ENCODE data around the gene BCL3.

BCL3 gene

GRCh38 chr19:44731622-44732021, 16.9 kb upstream of the BCL3 start:
- Histone ChIP-seq H4K20me1 (ENCODE audit: insufficient read depth, low read length) (no peaks in the 10 kb centered on the region), H3F3A (ENCODE audit: insufficient read depth, low read length) (no peaks in the 10 kb centered on the region), H3K4me2 (ENCODE audit: low read length) (no peak overlapping the region), H3K27me3 (ENCODE audit: insufficient read depth, low read length) (peaks cover 5% of the 10 kb centered on the region; the same call in 1 of the 2 replicates), H3K27ac (ENCODE audit: low read depth, low read length, poor library complexity, severe bottlenecking) (no peak overlapping the region), H3K36me3 (ENCODE audit: insufficient read depth, low read length) (no peaks in the 10 kb centered on the region), H2AFZ (ENCODE audit: low read length) (no peak overlapping the region), H3K4me3 (ENCODE audit: low read depth, low read length, poor library complexity, severe bottlenecking) (no peak overlapping the region), H3K9me2 (ENCODE audit: low read depth, low read length) (no peaks in the 10 kb centered on the region), H3K9me3 (ENCODE audit: low read length) (no peaks in the 10 kb centered on the region), H3K9ac (ENCODE audit: low read length) (no peak overlapping the region), H3K79me2 (ENCODE audit: insufficient read depth, low read length) (no peaks in the 10 kb centered on the region), H3K4me1 (ENCODE audit: insufficient read depth, low read length, severe bottlenecking) (peaks cover 5% of the 10 kb centered on the region)
- TF ChIP-seq CTCF (IDR thresholded peaks at IDR 0.05; ENCODE audit: low read length) (no peak), EZH2 (IDR thresholded peaks at IDR 0.05; ENCODE audit: borderline replicate concordance, low read length) (no peak)

DNA sequence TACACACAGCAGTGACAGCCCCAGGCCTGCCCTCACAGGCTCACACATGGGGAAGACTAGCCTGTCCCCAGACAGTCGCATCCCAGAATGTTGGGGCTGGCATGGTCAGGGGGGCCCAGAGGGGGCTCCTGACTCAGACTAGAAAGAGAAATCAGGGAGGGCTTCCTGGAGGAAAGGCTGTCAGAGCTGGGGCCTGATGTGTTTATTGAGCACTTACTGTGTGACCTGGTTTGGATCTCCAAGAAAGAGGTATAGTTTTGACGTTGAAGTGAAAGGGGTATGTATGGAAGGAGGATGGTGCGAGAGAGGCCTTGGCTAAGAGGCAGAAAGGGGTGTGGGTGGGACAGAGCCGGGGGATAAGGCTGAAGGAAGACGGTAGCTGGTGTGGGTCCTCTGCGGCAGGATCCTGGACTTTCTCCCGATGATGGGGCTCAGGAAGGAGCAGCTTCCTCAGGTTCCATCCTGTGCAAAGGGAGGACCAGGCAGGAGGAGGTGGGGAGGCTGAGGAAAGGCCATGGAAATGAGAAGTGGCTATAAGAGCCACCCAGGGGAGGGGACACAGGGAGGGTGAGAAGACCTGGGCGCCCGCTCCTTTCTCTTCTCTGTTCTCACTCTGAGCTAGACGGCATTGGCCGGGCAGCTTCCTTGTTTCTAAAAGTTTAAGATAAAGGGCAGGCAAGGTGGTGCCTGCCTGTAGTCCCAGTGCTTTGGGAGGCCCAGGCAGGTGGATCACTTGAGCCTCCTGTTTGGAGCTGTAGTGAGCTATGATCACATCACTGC, 16.1 kb upstream of the BCL3 start:
- Histone ChIP-seq H3K27ac (ENCODE audit: low read depth, low read length, poor library complexity, severe bottlenecking) (no peak overlapping the region), H3K79me2 (ENCODE audit: insufficient read depth, low read length) (no peaks in the 10 kb centered on the region), H3K4me1 (ENCODE audit: insufficient read depth, low read length, severe bottlenecking) (peaks cover 5% of the 10 kb centered on the region), H3K36me3 (ENCODE audit: insufficient read depth, low read length) (no peaks in the 10 kb centered on the region), H3K9me2 (ENCODE audit: low read depth, low read length) (no peaks in the 10 kb centered on the region), H2AFZ (ENCODE audit: low read length) (no peak overlapping the region), H4K20me1 (ENCODE audit: insufficient read depth, low read length) (no peaks in the 10 kb centered on the region), H3K9ac (ENCODE audit: low read length) (no peak overlapping the region), H3K4me3 (ENCODE audit: low read depth, low read length, poor library complexity, severe bottlenecking) (no peak overlapping the region), H3K9me3 (ENCODE audit: low read length) (no peaks in the 10 kb centered on the region), H3K4me2 (ENCODE audit: low read length) (no peak overlapping the region), H3K27me3 (ENCODE audit: insufficient read depth, low read length) (peaks cover 5% of the 10 kb centered on the region; the same call in 1 of the 2 replicates), H3F3A (ENCODE audit: insufficient read depth, low read length) (no peaks in the 10 kb centered on the region)
- no peak for TF ChIP-seq CTCF (IDR thresholded peaks at IDR 0.05; ENCODE audit: low read length)
- no peak for TF ChIP-seq EZH2 (IDR thresholded peaks at IDR 0.05; ENCODE audit: borderline replicate concordance, low read length)

GRCh38 chr19:44734357-44734756, 14.2 kb upstream of the BCL3 start:
- Histone ChIP-seq H3F3A (ENCODE audit: insufficient read depth, low read length) (no peaks in the 10 kb centered on the region), H3K9me2 (ENCODE audit: low read depth, low read length) (no peaks in the 10 kb centered on the region), H2AFZ (ENCODE audit: low read length) (no peak overlapping the region), H3K4me3 (ENCODE audit: low read depth, low read length, poor library complexity, severe bottlenecking) (no peak overlapping the region), H3K4me2 (ENCODE audit: low read length) (no peak overlapping the region), H3K27ac (ENCODE audit: low read depth, low read length, poor library complexity, severe bottlenecking) (no peak overlapping the region), H3K4me1 (ENCODE audit: insufficient read depth, low read length, severe bottlenecking) (no peaks in the 10 kb centered on the region), H3K27me3 (ENCODE audit: insufficient read depth, low read length) (peaks cover 5% of the 10 kb centered on the region; the same call in 1 of the 2 replicates), H4K20me1 (ENCODE audit: insufficient read depth, low read length) (no peaks in the 10 kb centered on the region), H3K9ac (ENCODE audit: low read length) (no peak overlapping the region), H3K36me3 (ENCODE audit: insufficient read depth, low read length) (no peaks in the 10 kb centered on the region), H3K9me3 (ENCODE audit: low read length) (no peaks in the 10 kb centered on the region), H3K79me2 (ENCODE audit: insufficient read depth, low read length) (no peaks in the 10 kb centered on the region)
- TF ChIP-seq EZH2 (IDR thresholded peaks at IDR 0.05; ENCODE audit: borderline replicate concordance, low read length) (no peak), CTCF (IDR thresholded peaks at IDR 0.05; ENCODE audit: low read length) (no peak)
